ENCODE data around the gene ALDOC.

Gene ALDOC

DNA sequence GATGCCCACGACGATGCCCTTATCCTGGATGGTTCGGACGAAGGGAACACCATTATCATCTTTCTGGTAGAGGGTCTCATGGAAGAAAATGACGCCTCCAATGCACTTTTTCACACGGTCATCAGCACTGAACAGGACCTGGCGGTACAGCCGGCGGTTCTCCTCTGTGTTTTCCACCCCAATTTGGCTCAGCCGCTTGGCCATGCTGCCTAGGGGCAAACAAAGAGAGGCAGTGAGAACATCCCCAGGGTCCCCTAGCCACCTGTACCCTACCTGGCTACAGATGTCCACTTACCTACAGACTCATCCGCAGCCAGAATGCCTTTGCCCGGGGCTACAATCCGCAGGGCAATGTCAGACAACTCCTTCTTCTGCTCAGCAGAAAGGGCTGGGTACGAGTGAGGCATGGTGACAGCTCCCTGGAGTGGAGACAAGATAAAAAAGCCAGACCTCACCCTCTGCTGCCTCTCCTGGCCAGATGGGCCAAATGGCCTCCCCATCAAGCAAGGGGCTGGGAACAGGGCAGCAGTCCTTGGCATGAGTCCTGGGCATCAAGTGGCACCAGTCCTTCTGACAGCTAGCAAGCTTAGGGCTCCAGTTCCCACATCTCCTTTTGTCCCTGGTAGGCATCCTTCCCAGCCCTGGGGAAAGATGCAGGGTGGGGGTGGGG, 1.4 kb downstream of the ALDOC start:
- Histone ChIP-seq H3K4me2 (ENCODE audit: low read depth, low read length) (no peak overlapping the region), H3K27ac (ENCODE audit: low read length) (no peak overlapping the region), H3K9me2 (replicated peaks; ENCODE audit: insufficient read depth, low read length) (no peaks in the 10 kb centered on the region), H4K20me1 (ENCODE audit: insufficient read depth, low read length) (no peaks in the 10 kb centered on the region), H2AFZ (ENCODE audit: low read length) (no peak overlapping the region), H3K79me2 (ENCODE audit: low read length) (peaks cover 11% of the 10 kb centered on the region), H3K9me3 (replicated peaks; ENCODE audit: insufficient read depth, low read length) (no peaks in the 10 kb centered on the region), H3K27me3 (replicated peaks; ENCODE audit: insufficient read depth, low read length) (no peaks in the 10 kb centered on the region), H3K9ac (ENCODE audit: low read length) (no peak overlapping the region), H3K4me3 (ENCODE audit: low read length) (no peak overlapping the region), H3K36me3 (replicated peaks; ENCODE audit: insufficient read depth, low read length) (no peaks in the 10 kb centered on the region), H3K4me1 (ENCODE audit: low read length) (peaks cover 7% of the 10 kb centered on the region), H3F3A (ENCODE audit: insufficient read depth, low read length) (0 out of 2 replicates have a peak, but pooled peaks cover 23% of the 10 kb centered on the region)
- DNase-seq, result no peak
- TF ChIP-seq EZH2 (optimal IDR thresholded peaks at IDR 0.05; ENCODE audit: low read depth, low read length) (no peak), EZH2phosphoT487 (IDR thresholded peaks at IDR 0.05; ENCODE audit: low read length) (no peak)
- TF ChIP-seq, protein P1, sequence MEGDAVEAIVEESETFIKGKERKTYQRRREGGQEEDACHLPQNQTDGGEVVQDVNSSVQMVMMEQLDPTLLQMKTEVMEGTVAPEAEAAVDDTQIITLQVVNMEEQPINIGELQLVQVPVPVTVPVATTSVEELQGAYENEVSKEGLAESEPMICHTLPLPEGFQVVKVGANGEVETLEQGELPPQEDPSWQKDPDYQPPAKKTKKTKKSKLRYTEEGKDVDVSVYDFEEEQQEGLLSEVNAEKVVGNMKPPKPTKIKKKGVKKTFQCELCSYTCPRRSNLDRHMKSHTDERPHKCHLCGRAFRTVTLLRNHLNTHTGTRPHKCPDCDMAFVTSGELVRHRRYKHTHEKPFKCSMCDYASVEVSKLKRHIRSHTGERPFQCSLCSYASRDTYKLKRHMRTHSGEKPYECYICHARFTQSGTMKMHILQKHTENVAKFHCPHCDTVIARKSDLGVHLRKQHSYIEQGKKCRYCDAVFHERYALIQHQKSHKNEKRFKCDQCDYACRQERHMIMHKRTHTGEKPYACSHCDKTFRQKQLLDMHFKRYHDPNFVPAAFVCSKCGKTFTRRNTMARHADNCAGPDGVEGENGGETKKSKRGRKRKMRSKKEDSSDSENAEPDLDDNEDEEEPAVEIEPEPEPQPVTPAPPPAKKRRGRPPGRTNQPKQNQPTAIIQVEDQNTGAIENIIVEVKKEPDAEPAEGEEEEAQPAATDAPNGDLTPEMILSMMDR (IDR thresholded peaks at IDR 0.05; ENCODE audit: low read length), result no peak; the same call in 1 of the 2 replicates

DNA sequence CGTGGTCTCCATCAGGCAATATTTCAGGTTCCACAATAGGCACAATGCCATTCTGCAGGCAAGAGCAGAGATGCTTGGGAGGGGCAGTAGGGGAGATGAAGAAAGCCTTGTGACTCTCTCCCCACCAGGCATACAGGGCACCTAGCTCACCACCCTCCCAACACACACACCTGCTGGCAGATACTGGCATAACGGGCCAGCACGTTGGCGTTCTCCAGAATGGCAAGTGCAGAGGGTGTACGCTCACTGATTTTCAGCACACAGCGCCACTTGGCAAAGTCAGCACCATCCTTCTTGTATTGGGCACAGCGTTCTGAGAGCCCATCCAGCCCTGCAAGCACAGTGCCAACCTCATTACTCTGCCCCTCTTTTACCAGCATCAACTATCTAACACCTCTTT, 2.2 kb downstream of the ALDOC start:
- no peaks in the 10 kb centered on the region for H3K36me3 ChIP-seq (replicated peaks; ENCODE audit: insufficient read depth, low read length)
- no peak for DNase-seq
- no peaks in the 10 kb centered on the region for H3K9me2 ChIP-seq (replicated peaks; ENCODE audit: insufficient read depth, low read length)
- no peak overlapping the region for H3K4me2 ChIP-seq (ENCODE audit: low read depth, low read length)
- H3F3A ChIP-seq (ENCODE audit: insufficient read depth, low read length), result 0 out of 2 replicates have a peak, but pooled peaks cover 23% of the 10 kb centered on the region
- no peak overlapping the region for H3K27ac ChIP-seq (ENCODE audit: low read length)
- no peaks in the 10 kb centered on the region; the same call in 1 of the 2 replicates for H4K20me1 ChIP-seq (ENCODE audit: insufficient read depth, low read length)
- H3K27me3 ChIP-seq (replicated peaks; ENCODE audit: insufficient read depth, low read length), result no peaks in the 10 kb centered on the region
- no peaks in the 10 kb centered on the region for H3K9me3 ChIP-seq (replicated peaks; ENCODE audit: insufficient read depth, low read length)
- no peak overlapping the region for H2AFZ ChIP-seq (ENCODE audit: low read length)
- no peak overlapping the region for H3K4me3 ChIP-seq (ENCODE audit: low read length)
- peaks cover 14% of the 10 kb centered on the region for H3K4me1 ChIP-seq (ENCODE audit: low read length)
- TF ChIP-seq, protein P1 (IDR thresholded peaks at IDR 0.05; ENCODE audit: low read length), result peak; percentile 10
- TF ChIP-seq EZH2phosphoT487 (IDR thresholded peaks at IDR 0.05; ENCODE audit: low read length), result no peak
- no peak overlapping the region for H3K9ac ChIP-seq (ENCODE audit: low read length)
- H3K79me2 ChIP-seq (ENCODE audit: low read length), result peaks cover 18% of the 10 kb centered on the region

DNA sequence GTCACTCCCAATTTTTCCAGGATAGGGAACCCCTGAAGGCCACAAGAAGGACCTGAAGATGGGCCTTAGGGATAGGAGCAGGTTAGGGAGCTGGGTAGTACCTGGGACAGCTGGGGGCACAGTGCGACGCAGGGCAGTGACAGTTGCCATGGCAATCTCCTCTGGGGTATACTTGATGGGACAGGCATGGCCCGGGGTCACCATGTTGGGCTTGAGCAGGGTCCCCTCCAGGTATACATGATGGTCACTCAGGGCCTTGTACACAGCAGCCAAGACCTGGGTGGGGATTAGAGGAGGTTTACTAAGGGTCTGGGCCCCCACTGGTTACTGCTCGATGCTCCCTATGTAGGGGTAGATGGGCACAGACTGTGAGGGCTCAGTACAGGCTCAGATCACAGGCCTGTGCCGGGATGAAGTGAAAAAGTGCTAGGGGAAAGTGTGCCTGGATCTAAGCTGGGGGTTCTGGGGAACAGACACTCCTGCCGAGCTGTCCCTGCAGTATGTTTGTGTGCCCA, 2.7 kb downstream of the ALDOC start:
- Histone ChIP-seq H3K27me3 (replicated peaks; ENCODE audit: insufficient read depth, low read length) (no peaks in the 10 kb centered on the region), H3K27ac (ENCODE audit: low read length) (no peak overlapping the region), H3K79me2 (ENCODE audit: low read length) (peaks cover 23% of the 10 kb centered on the region), H3K4me3 (ENCODE audit: low read length) (no peak overlapping the region), H3K36me3 (replicated peaks; ENCODE audit: insufficient read depth, low read length) (no peaks in the 10 kb centered on the region), H3F3A (ENCODE audit: insufficient read depth, low read length) (0 out of 2 replicates have a peak, but pooled peaks cover 23% of the 10 kb centered on the region), H2AFZ (ENCODE audit: low read length) (no peak overlapping the region), H3K4me1 (ENCODE audit: low read length) (peaks cover 15% of the 10 kb centered on the region), H3K9me3 (replicated peaks; ENCODE audit: insufficient read depth, low read length) (no peaks in the 10 kb centered on the region), H3K4me2 (ENCODE audit: low read depth, low read length) (no peak overlapping the region), H4K20me1 (ENCODE audit: insufficient read depth, low read length) (no peaks in the 10 kb centered on the region; the same call in 1 of the 2 replicates), H3K9me2 (replicated peaks; ENCODE audit: insufficient read depth, low read length) (no peaks in the 10 kb centered on the region), H3K9ac (ENCODE audit: low read length) (no peak overlapping the region)
- no peak for DNase-seq
- TF ChIP-seq EZH2phosphoT487 (IDR thresholded peaks at IDR 0.05; ENCODE audit: low read length) (no peak), EZH2 (optimal IDR thresholded peaks at IDR 0.05; ENCODE audit: low read depth, low read length) (no peak)
- TF ChIP-seq, protein P1 (IDR thresholded peaks at IDR 0.05; ENCODE audit: low read length), result no peak
